ENCODE measurements around the gene UCN2.

DNA sequence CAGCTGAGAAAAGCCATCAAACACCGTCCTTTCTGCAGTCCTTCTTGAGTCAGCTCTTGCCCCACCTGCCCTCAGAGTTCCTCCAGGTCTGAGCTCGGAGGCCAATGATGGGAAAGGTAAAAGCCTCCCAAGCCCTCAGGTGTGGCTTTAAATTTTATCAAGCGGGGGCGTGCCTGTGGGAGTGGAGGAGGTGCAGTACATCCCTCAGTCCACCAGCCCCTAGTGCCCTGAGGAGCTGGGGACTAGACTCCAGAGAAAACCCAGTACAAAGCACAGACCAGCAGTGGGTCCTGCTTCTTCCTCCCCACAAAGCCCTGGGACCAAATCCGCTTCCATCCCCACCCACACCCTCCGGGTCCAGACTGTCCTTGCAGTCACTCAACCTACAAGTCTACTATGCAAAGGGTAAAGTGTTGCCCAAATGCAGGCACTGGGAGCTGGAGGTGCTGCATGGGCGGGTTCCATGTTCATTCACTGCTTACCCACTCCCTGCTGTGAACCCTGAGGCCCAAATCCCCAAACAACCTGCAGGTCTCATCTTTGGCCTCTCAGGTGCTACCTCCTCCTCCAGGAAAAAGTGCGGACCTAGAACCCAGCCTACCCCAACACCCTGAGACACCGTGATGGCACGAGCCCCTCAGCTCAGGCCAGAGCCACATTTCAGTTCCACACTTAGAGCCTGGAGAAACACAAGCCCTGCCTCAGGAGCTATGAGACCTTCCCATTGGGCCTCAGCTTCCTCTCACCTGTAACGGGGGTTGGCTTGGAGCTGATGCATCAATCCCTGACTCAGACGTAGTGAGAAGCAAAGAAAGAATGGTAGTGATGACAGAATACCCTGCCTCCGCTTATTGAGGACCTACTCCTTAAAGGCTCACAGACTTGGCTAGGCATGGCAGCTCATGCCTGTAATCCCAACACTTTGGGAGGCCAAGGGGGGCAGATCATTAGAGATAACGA lies 9.4 kb downstream of the UCN2 start:
- TF ChIP-seq, protein P1, sequence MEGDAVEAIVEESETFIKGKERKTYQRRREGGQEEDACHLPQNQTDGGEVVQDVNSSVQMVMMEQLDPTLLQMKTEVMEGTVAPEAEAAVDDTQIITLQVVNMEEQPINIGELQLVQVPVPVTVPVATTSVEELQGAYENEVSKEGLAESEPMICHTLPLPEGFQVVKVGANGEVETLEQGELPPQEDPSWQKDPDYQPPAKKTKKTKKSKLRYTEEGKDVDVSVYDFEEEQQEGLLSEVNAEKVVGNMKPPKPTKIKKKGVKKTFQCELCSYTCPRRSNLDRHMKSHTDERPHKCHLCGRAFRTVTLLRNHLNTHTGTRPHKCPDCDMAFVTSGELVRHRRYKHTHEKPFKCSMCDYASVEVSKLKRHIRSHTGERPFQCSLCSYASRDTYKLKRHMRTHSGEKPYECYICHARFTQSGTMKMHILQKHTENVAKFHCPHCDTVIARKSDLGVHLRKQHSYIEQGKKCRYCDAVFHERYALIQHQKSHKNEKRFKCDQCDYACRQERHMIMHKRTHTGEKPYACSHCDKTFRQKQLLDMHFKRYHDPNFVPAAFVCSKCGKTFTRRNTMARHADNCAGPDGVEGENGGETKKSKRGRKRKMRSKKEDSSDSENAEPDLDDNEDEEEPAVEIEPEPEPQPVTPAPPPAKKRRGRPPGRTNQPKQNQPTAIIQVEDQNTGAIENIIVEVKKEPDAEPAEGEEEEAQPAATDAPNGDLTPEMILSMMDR (IDR thresholded peaks at IDR 0.05), result no peak
- TF ChIP-seq POLR2A (IDR thresholded peaks at IDR 0.05), result no peak

All from testis (tissue), 2 donors.